Gastrocnemius medialis (tissue), 4 donors: ENCODE results near the gene KRT79.

ENCODE experiments used
- CTCF ChIP-seq, 5 experiments: fragments of 450-650 bp in 3 of 5; fragments of 200-600 bp in 2 of 5; sonication (generic) in 2 of 5; IDR thresholded peaks in 4 of 5; conservative IDR thresholded peaks in 1 of 5; 1 replicate in 4 of 5; 2 replicates in 1 of 5; pipeline ENCODE4 v1.5.1; 2016 to 2019; ENCODE audit warnings: antibody characterized with exemption in 5 of 5, mild to moderate bottlenecking in 3 of 5, moderate library complexity in 3 of 5
- POLR2A ChIP-seq, 2 donors: fragments of 450-650 bp; IDR thresholded peaks; one replicate each; pipeline ENCODE4 v1.6.1; 2017; ENCODE audit warnings: antibody characterized with exemption in 2 of 2, mild to moderate bottlenecking in 2 of 2, moderate library complexity in 2 of 2

GRCh38 chr12:52789637-52790426 lies 44.3 kb downstream of the KRT79 start:
- TF ChIP-seq CTCF (IDR thresholded peaks at IDR 0.05 in 4 of 5, conservative IDR thresholded peaks at IDR 0.05 in 1 of 5) (no peak), POLR2A (IDR thresholded peaks at IDR 0.05) (no peak)
